GM10248 (cell line): ENCODE data around the gene PHB1.

Source experiments
- CTCF ChIA-PET: fragments of 300-600 bp; sonication (Branson Sonifier 250); formaldehyde crosslinking; extraction: SDS; loops from one replicate; lab custom pipeline; 2021; ENCODE audit warnings: antibody characterized with exemption; lab: Yijun Ruan, JAX
- POLR2A ChIA-PET: fragments of 350-650 bp; sonication (Branson Sonifier 250); formaldehyde crosslinking; extraction: SDS; loops from one replicate; lab custom pipeline; 2020; ENCODE audit warnings: antibody characterized with exemption; lab: Yijun Ruan, JAX
- DNase-seq: peaks from one replicate; pipeline ENCODE4 v3.0.0; 2012; ENCODE audit errors: extremely low spot score
- CTCF ChIP-seq: IDR thresholded peaks from 2 replicates; pipeline ENCODE4 v1.5.1; 2012; ENCODE audit warnings: mild to moderate bottlenecking, low read depth; ENCODE audit errors: extremely low read depth, missing control alignments, control extremely low read depth

The PHB1 gene

GRCh38 chr17:49438436-49439278 is 24.0 kb upstream of the PHB1 start:
- CTCF ChIA-PET = interaction anchor here (1.2 to 3.4 kb wide), 3 partner anchors 10 to 560 kb away, joined by 3 to 20 read pairs (median 3); no protein-coding TSS in a partner anchor
- peak; percentile 48 for DNase-seq
- TF ChIP-seq CTCF = peak; percentile 13
- POLR2A ChIA-PET = no interaction called here

- no peak for TF ChIP-seq CTCF
- DNase-seq = no peak
- POLR2A ChIA-PET = no interaction called here
- CTCF ChIA-PET = interaction anchor here (1.2 to 3.4 kb wide), 3 partner anchors 9 to 561 kb away, joined by 3 to 20 read pairs (median 3); no protein-coding TSS in a partner anchor
Measured at GRCh38 chr17:49437696-49438435, 23.2 kb upstream of the PHB1 start.

- no peak for DNase-seq
- POLR2A ChIA-PET = no interaction called here
- CTCF ChIA-PET = interaction anchor here (0.9 to 6.3 kb wide), 15 partner anchors 8 to 159 kb away, joined by 3 to 73 read pairs (median 3); no protein-coding TSS in a partner anchor
- TF ChIP-seq CTCF = no peak
Measured at GRCh38 chr17:49436174-49436573, 21.5 kb upstream of the PHB1 start.

- ChIA-PET POLR2A (no interaction called here), CTCF (interaction anchor here (0.7 to 6.3 kb wide), 18 partner anchors 9 to 563 kb away, joined by 3 to 73 read pairs (median 4); no protein-coding TSS in a partner anchor)
- no peak for TF ChIP-seq CTCF
- no peak for DNase-seq
Measured at GRCh38 chr17:49435671-49436029, 21.0 kb upstream of the PHB1 start.

- DNase-seq = peak; percentile 79
- CTCF ChIA-PET = interaction anchor here (0.7 to 6.3 kb wide), 24 partner anchors 9 to 563 kb away, joined by 3 to 73 read pairs (median 4); no protein-coding TSS in a partner anchor
- POLR2A ChIA-PET = no interaction called here
- TF ChIP-seq CTCF = peak; percentile 57
Measured at GRCh38 chr17:49434821-49435670, 20.4 kb upstream of the PHB1 start.
